HEK293 (cell line): Measurements from ENCODE around the gene CEP170B.

Source experiments
- CTCF ChIA-PET: fragments of 350-600 bp; formaldehyde crosslinking; extraction: SDS; loops from one replicate; lab custom pipeline; 2021; ENCODE audit warnings: antibody characterized with exemption; lab: Yijun Ruan, JAX
- POLR2A ChIA-PET: fragments of 300-600 bp; formaldehyde crosslinking; extraction: SDS; loops from one replicate; lab custom pipeline; 2020; ENCODE audit warnings: antibody characterized with exemption, inconsistent platforms; lab: Yijun Ruan, JAX
- H3K27ac ChIP-seq: fragments of 200-500 bp; sonication (Bioruptor generic); 2 replicates; pipeline ENCODE4 v1.5.1; 2014; ENCODE audit warnings: low read depth, low read length, control low read depth, inconsistent platforms; ENCODE audit errors: extremely low read depth
- H3K36me3 ChIP-seq, 2 experiments: fragments of 200-500 bp in 1 of 2; sonication (Bioruptor generic) in 1 of 2; 1 replicate in 1 of 2; 2 replicates in 1 of 2; pipeline ENCODE4 v1.5.1; 2014 to 2017; ENCODE audit warnings: inconsistent platforms in 2 of 2, low read length in 2 of 2; ENCODE audit not compliant: control insufficient read depth in 2 of 2, insufficient read depth in 1 of 2
- H3K4me1 ChIP-seq: fragments of 200-500 bp; sonication (Bioruptor generic); 2 replicates; pipeline ENCODE4 v1.5.1; 2014; ENCODE audit warnings: mild to moderate bottlenecking, low read length, inconsistent platforms; ENCODE audit not compliant: control insufficient read depth, insufficient read depth
- H3K4me3 ChIP-seq: 2 replicates; pipeline ENCODE4 v1.5.1; 2011; ENCODE audit warnings: low read depth, mild to moderate bottlenecking, control low read depth, low read length, moderate library complexity
- H3K9me3 ChIP-seq: fragments of 200-500 bp; sonication (Bioruptor generic); 2 replicates; pipeline ENCODE4 v1.5.1; 2014; ENCODE audit warnings: low read depth, low read length, inconsistent platforms; ENCODE audit not compliant: control insufficient read depth, insufficient read depth
- EGR2 ChIP-seq: fragments of 450-650 bp; formaldehyde crosslinking; IDR thresholded peaks from 2 replicates; pipeline ENCODE4 v1.5.1; 2016; ENCODE audit warnings: low read depth, missing biosample characterization, missing genetic modification characterization
- FEZF1 ChIP-seq: fragments of 450-650 bp; formaldehyde crosslinking; IDR thresholded peaks from 2 replicates; pipeline ENCODE4 v1.5.1; 2016; ENCODE audit warnings: missing biosample characterization, missing genetic modification characterization
- HIC1 ChIP-seq: fragments of 450-650 bp; formaldehyde crosslinking; IDR thresholded peaks from 2 replicates; pipeline ENCODE4 v1.5.1; 2016; ENCODE audit warnings: missing biosample characterization, missing genetic modification characterization
- KLF9 ChIP-seq: fragments of 450-650 bp; formaldehyde crosslinking; IDR thresholded peaks from 2 replicates; pipeline ENCODE4 v1.5.1; 2016; ENCODE audit warnings: missing biosample characterization, missing genetic modification characterization, low read depth
- ZBTB8A ChIP-seq: fragments of 450-650 bp; formaldehyde crosslinking; IDR thresholded peaks from 2 replicates; pipeline ENCODE4 v1.5.1; 2016; ENCODE audit warnings: missing biosample characterization, missing genetic modification characterization
- ZFHX2 ChIP-seq: fragments of 450-650 bp; formaldehyde crosslinking; conservative IDR thresholded peaks from 2 replicates; pipeline ENCODE4 v1.5.1; 2016; ENCODE audit warnings: missing biosample characterization, missing genetic modification characterization
- ZNF10 ChIP-seq: fragments of 450-650 bp; formaldehyde crosslinking; IDR thresholded peaks from 2 replicates; pipeline ENCODE4 v1.5.1; 2017; ENCODE audit warnings: missing biosample characterization, missing genetic modification characterization
- ZNF214 ChIP-seq: fragments of 450-650 bp; formaldehyde crosslinking; IDR thresholded peaks from 2 replicates; pipeline ENCODE4 v1.5.1; 2017; ENCODE audit warnings: missing biosample characterization, mild to moderate bottlenecking, missing genetic modification characterization, borderline replicate concordance
- ZNF223 ChIP-seq: fragments of 450-650 bp; formaldehyde crosslinking; IDR thresholded peaks from 2 replicates; pipeline ENCODE4 v1.5.1; 2016; ENCODE audit warnings: missing biosample characterization, missing genetic modification characterization
- ZXDB ChIP-seq: fragments of 450-650 bp; formaldehyde crosslinking; IDR thresholded peaks from 2 replicates; pipeline ENCODE4 v1.5.1; 2016; ENCODE audit warnings: missing biosample characterization, missing genetic modification characterization
- TF ChIP-seq, protein P1 (sequence below): fragments of 450-650 bp; formaldehyde crosslinking; IDR thresholded peaks from 2 replicates; pipeline ENCODE4 v1.5.1; 2016; ENCODE audit warnings: missing biosample characterization, missing genetic modification characterization
- TF ChIP-seq, protein P2 (sequence below): fragments of 450-650 bp; formaldehyde crosslinking; IDR thresholded peaks from 2 replicates; pipeline ENCODE4 v1.5.1; 2017; ENCODE audit warnings: missing biosample characterization, missing genetic modification characterization

Gene CEP170B

DNA sequence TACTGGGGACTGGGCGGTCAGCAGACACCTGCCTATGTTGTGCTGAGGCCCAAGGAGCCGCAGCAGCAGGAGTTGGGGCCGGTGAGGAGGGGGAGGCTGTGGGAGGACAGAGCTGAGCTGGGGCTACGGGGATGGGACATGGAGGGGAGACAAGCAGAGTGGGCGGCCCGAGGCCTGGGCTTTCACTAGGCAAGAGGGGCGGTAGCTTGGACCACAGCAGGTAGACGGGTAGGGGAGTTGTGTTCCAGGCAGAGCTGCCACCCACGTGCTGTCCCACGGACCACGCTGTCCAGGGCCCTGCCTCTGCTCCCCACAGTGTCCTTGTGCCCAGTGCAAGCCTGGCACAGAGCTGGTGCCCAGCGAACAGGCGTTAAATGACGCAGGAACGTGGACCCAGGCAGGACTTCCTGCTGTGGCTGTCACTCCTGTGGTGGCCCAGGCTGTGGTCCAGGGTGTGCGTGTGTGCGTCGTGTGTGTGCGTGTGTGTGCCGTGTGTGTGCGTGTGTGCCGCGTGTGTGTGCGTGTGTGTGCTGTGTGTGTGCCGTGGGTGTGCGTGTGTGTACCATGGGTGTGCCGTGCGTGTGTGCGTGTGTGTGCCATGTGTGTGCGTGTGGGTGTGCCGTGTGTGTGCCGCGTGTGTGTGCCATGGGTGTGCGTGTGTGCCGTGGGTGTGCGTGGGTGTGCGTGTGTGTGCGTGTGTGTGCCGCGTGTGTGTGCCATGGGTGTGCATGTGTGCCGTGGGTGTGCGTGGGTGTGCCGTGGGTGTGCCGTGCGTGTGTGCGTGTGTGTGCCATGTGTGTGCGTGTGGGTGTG is 6.8 kb downstream of the CEP170B start:
- Histone ChIP-seq H3K36me3 (peaks cover 0 to 34% of the 10 kb centered on the region in 2 experiments; a peak in 1 of 3 replicates), H3K9me3 (no peaks in the 10 kb centered on the region), H3K4me3 (no peak overlapping the region), H3K27ac (no peak overlapping the region), H3K4me1 (0 out of 2 replicates have a peak, but pooled peaks cover 2% of the 10 kb centered on the region)
- POLR2A ChIA-PET: interaction anchor here (0.6 kb wide), 1 partner anchor 107 kb away, joined by 4 read pairs; no protein-coding TSS in a partner anchor
- CTCF ChIA-PET: interaction anchor here (0.6 to 3.1 kb wide), 3 partner anchors 53 to 214 kb away, joined by 3 to 14 read pairs (median 5); no protein-coding TSS in a partner anchor
- TF ChIP-seq HIC1 (tag by site-specific recombination) (peak; percentile 30; the same call in 1 of the 2 replicates), ZFHX2 (tag by site-specific recombination) (peak; percentile 95), ZNF223 (tag by site-specific recombination) (no peak), ZNF10 (tag by site-specific recombination) (no peak), ZBTB8A (no peak), EGR2 (peak; percentile 90)
- TF ChIP-seq, protein P1, sequence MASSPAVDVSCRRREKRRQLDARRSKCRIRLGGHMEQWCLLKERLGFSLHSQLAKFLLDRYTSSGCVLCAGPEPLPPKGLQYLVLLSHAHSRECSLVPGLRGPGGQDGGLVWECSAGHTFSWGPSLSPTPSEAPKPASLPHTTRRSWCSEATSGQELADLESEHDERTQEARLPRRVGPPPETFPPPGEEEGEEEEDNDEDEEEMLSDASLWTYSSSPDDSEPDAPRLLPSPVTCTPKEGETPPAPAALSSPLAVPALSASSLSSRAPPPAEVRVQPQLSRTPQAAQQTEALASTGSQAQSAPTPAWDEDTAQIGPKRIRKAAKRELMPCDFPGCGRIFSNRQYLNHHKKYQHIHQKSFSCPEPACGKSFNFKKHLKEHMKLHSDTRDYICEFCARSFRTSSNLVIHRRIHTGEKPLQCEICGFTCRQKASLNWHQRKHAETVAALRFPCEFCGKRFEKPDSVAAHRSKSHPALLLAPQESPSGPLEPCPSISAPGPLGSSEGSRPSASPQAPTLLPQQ: no peak
- TF ChIP-seq, protein P2, sequence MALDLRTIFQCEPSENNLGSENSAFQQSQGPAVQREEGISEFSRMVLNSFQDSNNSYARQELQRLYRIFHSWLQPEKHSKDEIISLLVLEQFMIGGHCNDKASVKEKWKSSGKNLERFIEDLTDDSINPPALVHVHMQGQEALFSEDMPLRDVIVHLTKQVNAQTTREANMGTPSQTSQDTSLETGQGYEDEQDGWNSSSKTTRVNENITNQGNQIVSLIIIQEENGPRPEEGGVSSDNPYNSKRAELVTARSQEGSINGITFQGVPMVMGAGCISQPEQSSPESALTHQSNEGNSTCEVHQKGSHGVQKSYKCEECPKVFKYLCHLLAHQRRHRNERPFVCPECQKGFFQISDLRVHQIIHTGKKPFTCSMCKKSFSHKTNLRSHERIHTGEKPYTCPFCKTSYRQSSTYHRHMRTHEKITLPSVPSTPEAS (tag by site-specific recombination): peak; percentile 97

- Histone ChIP-seq H3K9me3 (no peaks in the 10 kb centered on the region), H3K36me3 (peaks cover 0 to 32% of the 10 kb centered on the region in 2 experiments; a peak in 1 of 3 replicates)
- CTCF ChIA-PET: no interaction called here
- no peak for TF ChIP-seq FEZF1 (tag by site-specific recombination)
- TF ChIP-seq ZFHX2 (tag by site-specific recombination): peak; percentile 36; the same call in 1 of the 2 replicates
- TF ChIP-seq, protein P2 (tag by site-specific recombination): peak; percentile 71
- TF ChIP-seq ZXDB (tag by site-specific recombination): no peak
- no peak for TF ChIP-seq ZNF214 (tag by site-specific recombination)
- TF ChIP-seq KLF9 (tag by site-specific recombination): peak; percentile 23; the same call in 1 of the 2 replicates
- TF ChIP-seq, all 188 proteins: peak for 3
- Histone ChIP-seq H3K4me3 (no peak overlapping the region), H3K4me1 (0 out of 2 replicates have a peak, but pooled peaks cover 2% of the 10 kb centered on the region), H3K27ac (no peak overlapping the region)
- POLR2A ChIA-PET: interaction anchor here (0.6 kb wide), 1 partner anchor 108 kb away, joined by 4 read pairs; no protein-coding TSS in a partner anchor
These were observed 7.6 kb downstream of the CEP170B start for GRCh38 chr14:104872469-104873341.
